Lung (tissue), 12 donors: Measurements from ENCODE around the gene ETV6. TPM values are rescaled to one million over a fixed set of nuclear protein-coding genes. Genes with fewer than 3 reads are reported as not detected.

ENCODE experiments used
- ATAC-seq: fragments of 200-7000 bp; cut with Tn5 transposase; one replicate; pipeline ENCODE4 v1.9.1; 2020; ENCODE audit warnings: moderate number of reproducible peaks; ENCODE audit not compliant: insufficient read depth, low FRiP score
- DNase-seq, 3 donors: peaks; one replicate each; pipeline ENCODE4 v3.0.0-alpha.2; 2013 to 2017
- H3K27ac ChIP-seq, 2 donors: one replicate each; pipeline ENCODE4 v1.5.1; 2013; ENCODE audit warnings: mild to moderate bottlenecking in 2 of 2, moderate library complexity in 2 of 2, control low read depth in 1 of 2, inconsistent platforms in 1 of 2, low read depth in 1 of 2, low read length in 1 of 2
- H3K27me3 ChIP-seq, 3 donors: one replicate each; pipeline ENCODE4 v1.5.1; 2013; ENCODE audit warnings: low read length in 2 of 3; ENCODE audit not compliant: control insufficient read depth in 3 of 3, insufficient read depth in 3 of 3
- H3K36me3 ChIP-seq, 4 donors: one replicate each; pipeline ENCODE4 v1.5.1; 2013; ENCODE audit warnings: low read length in 4 of 4, mild to moderate bottlenecking in 1 of 4, moderate library complexity in 1 of 4; ENCODE audit not compliant: control insufficient read depth in 4 of 4, insufficient read depth in 4 of 4
- H3K4me1 ChIP-seq, 5 donors: one replicate each; pipeline ENCODE4 v1.5.1; 2013; ENCODE audit warnings: low read length in 5 of 5, mild to moderate bottlenecking in 2 of 5, moderate library complexity in 1 of 5; ENCODE audit not compliant: control insufficient read depth in 5 of 5, insufficient read depth in 5 of 5
- H3K4me3 ChIP-seq: one replicate; pipeline ENCODE4 v1.5.1; 2013; ENCODE audit warnings: mild to moderate bottlenecking, control low read depth, moderate library complexity
- H3K9ac ChIP-seq, 2 donors: one replicate each; pipeline ENCODE4 v1.5.1; 2013; ENCODE audit warnings: low read length in 2 of 2, control low read depth in 1 of 2; ENCODE audit not compliant: insufficient read depth in 1 of 2
- H3K9me3 ChIP-seq, 4 donors: one replicate each; pipeline ENCODE4 v1.5.1; 2013; ENCODE audit warnings: low read length in 3 of 4, mild to moderate bottlenecking in 1 of 4, moderate library complexity in 1 of 4; ENCODE audit not compliant: control insufficient read depth in 4 of 4, insufficient read depth in 3 of 4
- WGBS, 2 donors: extraction: QIAGEN DNeasy Blood & Tissue Kit; methylation state at CpG; one replicate each; pipeline ENCODE4 v1.1.7; 2013; 5-methylcytosine and 5-hydroxymethylcytosine counted together
- polyA plus RNA-seq, 2 donors: library from polyadenylated mRNA; stranded (reverse); fragments of 200-250 nt; gene quantifications; one replicate each; pipeline ENCODE4 v1.2.1, GENCODE V29; 2013
- total RNA-seq, 2 donors: library from RNA; depleted of rRNA in 1 of 2; stranded (reverse); fragments of >200 nt in 1 of 2; gene quantifications; one replicate each; pipeline ENCODE4 v1.2.1, GENCODE V29; 2014 to 2021
- TF ChIP-seq, protein P1 (sequence below): IDR thresholded peaks from 2 replicates; pipeline ENCODE4 v1.5.1; 2012; ENCODE audit warnings: mild to moderate bottlenecking; ENCODE audit errors: control extremely low read depth, extremely low read depth
- donor health status: control.
- donor health status: control.
- donor health status: Bipolar disorder and iron deficiency.
- donor health status: healthy.
- donor health status: DM: yes; HTN: yes; CAD: no.

The ETV6 gene
- total and polyA plus RNA-seq, 4 donors = 8.6 to 45.7 (median 13.6) TPM

DNA sequence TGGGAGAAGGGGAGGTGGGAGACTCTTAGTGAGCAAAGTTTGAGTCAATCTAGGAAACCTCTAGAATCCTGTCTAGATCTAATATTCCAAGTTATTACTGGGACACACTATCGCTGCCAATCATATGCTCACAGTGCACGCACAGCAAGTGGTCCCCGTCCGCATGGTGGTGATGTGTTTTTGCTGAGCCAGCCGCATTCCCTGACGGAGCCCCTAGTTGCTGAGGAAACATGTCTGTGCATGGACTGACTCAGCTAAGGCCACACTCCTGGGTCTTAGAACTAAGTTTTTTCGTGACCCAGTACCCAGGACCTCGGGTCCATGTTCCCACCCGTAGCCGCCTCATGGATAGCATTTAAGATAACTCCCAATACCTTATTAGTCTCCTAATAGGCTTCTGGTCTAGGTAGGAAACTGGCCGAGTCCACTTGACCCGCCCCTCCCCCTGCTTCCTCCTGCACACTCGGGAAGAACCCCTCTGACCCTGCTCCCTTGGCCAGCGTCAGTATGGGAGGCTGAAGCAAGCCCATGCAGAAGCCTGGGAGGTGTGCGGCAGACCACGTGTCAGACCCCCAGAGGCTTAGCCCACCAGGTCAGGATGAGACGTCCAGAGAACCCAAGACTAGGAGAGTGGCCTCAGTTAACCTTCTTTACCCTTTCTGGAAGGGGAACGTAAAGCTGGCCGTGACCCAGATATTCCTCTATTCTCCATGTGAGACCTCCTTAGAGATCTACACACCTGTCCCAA lies 200.5 kb downstream of the ETV6 start:
- no peak for DNase-seq
- no peak overlapping the region for H3K27ac ChIP-seq
- TF ChIP-seq, protein P1, sequence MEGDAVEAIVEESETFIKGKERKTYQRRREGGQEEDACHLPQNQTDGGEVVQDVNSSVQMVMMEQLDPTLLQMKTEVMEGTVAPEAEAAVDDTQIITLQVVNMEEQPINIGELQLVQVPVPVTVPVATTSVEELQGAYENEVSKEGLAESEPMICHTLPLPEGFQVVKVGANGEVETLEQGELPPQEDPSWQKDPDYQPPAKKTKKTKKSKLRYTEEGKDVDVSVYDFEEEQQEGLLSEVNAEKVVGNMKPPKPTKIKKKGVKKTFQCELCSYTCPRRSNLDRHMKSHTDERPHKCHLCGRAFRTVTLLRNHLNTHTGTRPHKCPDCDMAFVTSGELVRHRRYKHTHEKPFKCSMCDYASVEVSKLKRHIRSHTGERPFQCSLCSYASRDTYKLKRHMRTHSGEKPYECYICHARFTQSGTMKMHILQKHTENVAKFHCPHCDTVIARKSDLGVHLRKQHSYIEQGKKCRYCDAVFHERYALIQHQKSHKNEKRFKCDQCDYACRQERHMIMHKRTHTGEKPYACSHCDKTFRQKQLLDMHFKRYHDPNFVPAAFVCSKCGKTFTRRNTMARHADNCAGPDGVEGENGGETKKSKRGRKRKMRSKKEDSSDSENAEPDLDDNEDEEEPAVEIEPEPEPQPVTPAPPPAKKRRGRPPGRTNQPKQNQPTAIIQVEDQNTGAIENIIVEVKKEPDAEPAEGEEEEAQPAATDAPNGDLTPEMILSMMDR = no peak
- H3K4me3 ChIP-seq = no peak overlapping the region
- H3K9me3 ChIP-seq = peaks cover 0 to 3% (median 0%) of the 10 kb centered on the region in 4 donors
- WGBS, 2 donors = 93% methylated on average over 19 of the region's 19 CpGs
- no peaks in the 10 kb centered on the region for H3K27me3 ChIP-seq
- H3K9ac ChIP-seq = no peak overlapping the region
- peaks cover 9 to 18% (median 14%) of the 10 kb centered on the region in 4 donors for H3K36me3 ChIP-seq
- peaks cover 0 to 2% (median 0%) of the 10 kb centered on the region in 5 donors for H3K4me1 ChIP-seq
- ATAC-seq = no peak

DNA sequence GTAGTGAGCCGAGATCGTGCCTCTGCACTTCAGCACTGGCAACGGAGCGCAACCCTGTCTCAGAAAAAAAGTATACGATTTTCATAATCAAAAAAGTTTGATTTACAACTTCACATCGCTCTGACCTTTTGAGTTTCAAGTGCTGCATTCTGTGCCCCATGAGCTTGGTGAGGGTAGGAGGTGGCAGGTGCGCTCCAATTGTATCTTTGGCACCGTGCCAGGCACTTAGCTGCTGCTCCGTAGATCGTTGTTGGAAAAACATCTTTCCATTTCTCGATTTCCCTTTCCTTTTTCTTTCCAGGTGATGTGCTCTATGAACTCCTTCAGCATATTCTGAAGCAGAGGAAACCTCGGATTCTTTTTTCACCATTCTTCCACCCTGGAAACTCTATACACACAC lies 203.7 kb downstream of the ETV6 start:
- Histone ChIP-seq H3K4me3 (no peak overlapping the region), H3K9ac (no peak overlapping the region), H3K9me3 (peaks cover 0 to 3% (median 0%) of the 10 kb centered on the region in 4 donors), H3K27ac (no peak overlapping the region), H3K36me3 (peaks cover 4 to 24% (median 17%) of the 10 kb centered on the region in 4 donors), H3K4me1 (peaks cover 0 to 5% (median 0%) of the 10 kb centered on the region in 5 donors), H3K27me3 (no peaks in the 10 kb centered on the region)
- peak in 2 of 3 donors; percentile 24 to 29 for DNase-seq
- TF ChIP-seq, protein P1 = no peak
- 79 to 85% methylated on average over 12 of the region's 12 CpGs for WGBS, 2 donors
- ATAC-seq = no peak

DNA sequence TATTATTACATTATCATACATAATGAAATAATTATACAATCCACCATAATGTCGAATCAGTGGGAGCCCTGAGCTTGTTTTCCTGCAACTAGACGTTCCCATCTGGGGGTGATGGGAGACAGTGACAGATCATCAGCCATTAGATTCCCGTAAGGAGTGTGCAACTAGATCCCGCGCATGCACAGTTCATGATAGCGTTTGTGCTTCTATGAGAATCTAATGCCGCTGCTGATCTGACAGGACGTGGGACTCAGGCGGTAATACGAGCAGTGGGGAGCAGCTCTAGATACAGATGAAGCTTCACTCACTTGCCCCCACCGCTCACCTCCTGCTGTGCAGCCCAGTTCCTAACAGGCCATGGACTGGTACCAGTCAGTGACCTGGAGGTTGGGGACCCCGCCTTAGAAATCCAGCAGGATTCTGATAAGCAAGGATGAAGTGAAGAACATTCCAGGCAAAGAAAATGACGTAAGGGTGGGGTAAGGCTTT lies 204.6 kb downstream of the ETV6 start:
- Histone ChIP-seq H3K9me3 (peaks cover 0 to 3% (median 0%) of the 10 kb centered on the region in 4 donors), H3K4me3 (no peak overlapping the region), H3K27ac (no peak overlapping the region), H3K4me1 (peaks cover 0 to 5% (median 0%) of the 10 kb centered on the region in 5 donors), H3K36me3 (peaks cover 4 to 22% (median 17%) of the 10 kb centered on the region in 4 donors), H3K27me3 (no peaks in the 10 kb centered on the region), H3K9ac (no peak overlapping the region)
- DNase-seq = no peak
- TF ChIP-seq, protein P1 = no peak
- WGBS, 2 donors = 86 to 95% methylated on average over 13 of the region's 13 CpGs
- no peak for ATAC-seq
